Activated effector memory CD4-positive, alpha-beta T cell treated with Interleukin-2 at 50 U/mL for 16 hours (primary cell): Measurements from ENCODE around the gene RFLNA.

ENCODE experiments used
- DNase-seq: peaks from one replicate; pipeline ENCODE4 v3.0.0-alpha.2; 2020

RFLNA gene

GRCh38 chr12:124294780-124295341 is at the start of gene RFLNA:
Gene RFLNA (plus strand): TSS chr12:124295093. CDS start chr12:124295430, 337 bp downstream.
- no peak for DNase-seq

- no peak for DNase-seq
Measured at GRCh38 chr12:124247331-124247730, 47.6 kb upstream of the RFLNA start.

- no peak for DNase-seq
Measured at GRCh38 chr12:124248941-124249825, 45.7 kb upstream of the RFLNA start.

GRCh38 chr12:124251186-124251585 is 43.7 kb upstream of the RFLNA start:
- no peak for DNase-seq

- DNase-seq: no peak
Measured at GRCh38 chr12:124252964-124253363, 41.9 kb upstream of the RFLNA start.

- DNase-seq: no peak
Measured at GRCh38 chr12:124254126-124254525, 40.8 kb upstream of the RFLNA start.

GRCh38 chr12:124259154-124260066 is 35.5 kb upstream of the RFLNA start:
- DNase-seq: no peak

GRCh38 chr12:124261885-124262284 is 33.0 kb upstream of the RFLNA start:
- DNase-seq: no peak

- no peak for DNase-seq
Measured at GRCh38 chr12:124264089-124264795, 30.7 kb upstream of the RFLNA start.

GRCh38 chr12:124264879-124265278 is 30.0 kb upstream of the RFLNA start:
- DNase-seq: no peak

GRCh38 chr12:124267205-124267778 is 27.6 kb upstream of the RFLNA start:
- no peak for DNase-seq

- no peak for DNase-seq
Measured at GRCh38 chr12:124270671-124271070, 24.2 kb upstream of the RFLNA start.

- DNase-seq: no peak
Measured at GRCh38 chr12:124273630-124274029, 21.3 kb upstream of the RFLNA start.

- DNase-seq: no peak
Measured at GRCh38 chr12:124276337-124276736, 18.6 kb upstream of the RFLNA start.

- DNase-seq: no peak
Measured at GRCh38 chr12:124277394-124278241, 17.3 kb upstream of the RFLNA start.

- no peak for DNase-seq
Measured at GRCh38 chr12:124278389-124279101, 16.3 kb upstream of the RFLNA start.

GRCh38 chr12:124279315-124279714 is 15.6 kb upstream of the RFLNA start:
- DNase-seq: no peak

GRCh38 chr12:124279846-124280360 is 15.0 kb upstream of the RFLNA start:
- no peak for DNase-seq

- DNase-seq: no peak
Measured at GRCh38 chr12:124281309-124281708, 13.6 kb upstream of the RFLNA start.

- no peak for DNase-seq
Measured at GRCh38 chr12:124282287-124282686, 12.6 kb upstream of the RFLNA start.
